HepG2 (cell line): ENCODE data around the gene COQ8A. TPM values are rescaled to one million over a fixed set of nuclear protein-coding genes. Genes with fewer than 3 reads are reported as not detected.

Source experiments
- ATAC-seq: fragments of 200-7000 bp; cut with Tn5 transposase; 3 replicates; pipeline ENCODE4 v1.9.1; 2020; ENCODE audit warnings: mild to moderate bottlenecking, moderate library complexity
- BruUV-seq: library from RNA; stranded (reverse); fragments of 400-500 nt; replicated peaks from 2 replicates; lab custom pipeline; 2021; lab: Mats Ljungman, UMichigan
- CTCF ChIA-PET: fragments of 300-600 bp; formaldehyde crosslinking; extraction: SDS; loops from one replicate; lab custom pipeline; 2021; ENCODE audit warnings: low total read pairs, inconsistent platforms, low intra/inter-chr PET ratio; lab: Yijun Ruan, JAX
- POLR2A ChIA-PET: fragments of 350-600 bp; sonication (Branson Sonifier 250); formaldehyde crosslinking; loops from one replicate; lab custom pipeline; 2020; ENCODE audit warnings: antibody characterized with exemption, inconsistent platforms; lab: Yijun Ruan, JAX
- DNase-seq: peaks from one replicate; pipeline ENCODE4 v3.0.0-alpha.2; 2015; ENCODE audit warnings: low spot score
- FAIRE-seq: peaks from 3 replicates; lab custom pipeline; 2011; peaks lifted over from hg19 to GRCh38; lab: Jason Lieb, UNC
- H2AFZ ChIP-seq: one replicate; pipeline ENCODE4 v1.6.1; 2011; ENCODE audit warnings: low read length, inconsistent platforms
- H3K27ac ChIP-seq: fragments of 300-600 bp; 3 replicates; pipeline ENCODE4 v1.8.0; 2011; ENCODE audit warnings: mixed run types, mild to moderate bottlenecking, mixed read lengths, low read length, inconsistent platforms; ENCODE audit not compliant: insufficient read depth; ENCODE audit errors: extremely low read length
- H3K27me3 ChIP-seq, 2 experiments: fragments of 200-600 bp in 1 of 2; 2 replicates in 1 of 2; 3 replicates in 1 of 2; pipeline versions ENCODE4 v1.6.0 to v1.8.0; 2011; ENCODE audit warnings: low read length in 2 of 2, mild to moderate bottlenecking in 2 of 2, moderate library complexity in 2 of 2, inconsistent platforms in 1 of 2; ENCODE audit not compliant: insufficient read depth in 2 of 2, control insufficient read depth in 1 of 2
- H3K36me3 ChIP-seq, 2 experiments: fragments of 200-600 bp in 1 of 2; replicated peaks in 1 of 2; 2 replicates in 1 of 2; 3 replicates in 1 of 2; pipeline versions ENCODE4 v1.5.1 to v1.8.0; 2011; ENCODE audit warnings: low read length in 2 of 2, inconsistent platforms in 1 of 2; ENCODE audit not compliant: insufficient read depth in 2 of 2, control insufficient read depth in 1 of 2
- H3K4me1 ChIP-seq: 2 replicates; pipeline ENCODE4 v1.5.1; 2012; ENCODE audit warnings: low read length, inconsistent platforms; ENCODE audit not compliant: insufficient read depth
- H3K4me2 ChIP-seq: 2 replicates; pipeline ENCODE4 v1.6.0; 2011; ENCODE audit warnings: low read depth, low read length, inconsistent platforms
- H3K4me3 ChIP-seq, 3 experiments: fragments of 200-600 bp in 1 of 3; sonication (generic), shearing (Covaris generic) in 1 of 3; replicated peaks in 1 of 3; 2 replicates each; pipeline ENCODE4 v1.5.1; 2011 to 2016; ENCODE audit warnings: low read length in 3 of 3, inconsistent platforms in 2 of 3, low read depth in 2 of 3, mild to moderate bottlenecking in 2 of 3, control low read depth in 1 of 3, mixed read lengths in 1 of 3; ENCODE audit not compliant: insufficient read depth in 1 of 3
- H3K79me2 ChIP-seq: one replicate; pipeline ENCODE4 v1.6.1; 2011; ENCODE audit warnings: low read length, inconsistent platforms; ENCODE audit not compliant: insufficient read depth
- H3K9ac ChIP-seq: 2 replicates; pipeline ENCODE4 v1.6.0; 2011; ENCODE audit warnings: mild to moderate bottlenecking, low read depth, low read length, inconsistent platforms; ENCODE audit not compliant: insufficient read depth
- H3K9me3 ChIP-seq: 2 replicates; pipeline ENCODE4 v1.5.1; 2012; ENCODE audit warnings: mild to moderate bottlenecking, low read length
- H4K20me1 ChIP-seq: 2 replicates; pipeline ENCODE4 v1.6.0; 2011; ENCODE audit warnings: inconsistent platforms, mild to moderate bottlenecking, low read length, moderate library complexity; ENCODE audit not compliant: insufficient read depth
- AKNA ChIP-seq: sonication (generic); formaldehyde crosslinking; IDR thresholded peaks from 2 replicates; pipeline ENCODE4 v1.4.0; 2020; ENCODE audit warnings: missing genetic modification reagents, borderline replicate concordance
- BCL6 ChIP-seq: IDR thresholded peaks from 2 replicates; pipeline ENCODE4 v1.6.1; 2016; ENCODE audit warnings: missing genetic modification reagents, missing compliant biosample characterization
- CENPT ChIP-seq: sonication (generic); formaldehyde crosslinking; IDR thresholded peaks from 2 replicates; pipeline ENCODE4 v1.8.0; 2022; ENCODE audit warnings: low read depth, mild to moderate bottlenecking, moderate library complexity, missing genetic modification reagents
- EEA1 ChIP-seq: sonication (generic); formaldehyde crosslinking; IDR thresholded peaks from 2 replicates; pipeline ENCODE4 v1.5.1; 2020; ENCODE audit warnings: mild to moderate bottlenecking, missing genetic modification reagents, borderline replicate concordance
- GTF3A ChIP-seq: sonication (generic); formaldehyde crosslinking; conservative IDR thresholded peaks from 2 replicates; pipeline ENCODE4 v1.4.0; 2020; ENCODE audit warnings: mild to moderate bottlenecking, missing genetic modification reagents
- KDM2A ChIP-seq: sonication (generic); formaldehyde crosslinking; IDR thresholded peaks from 2 replicates; pipeline ENCODE4 v1.4.0; 2020; ENCODE audit warnings: low read depth, missing genetic modification reagents, borderline replicate concordance
- MAFG ChIP-seq: sonication (generic); formaldehyde crosslinking; IDR thresholded peaks from 2 replicates; pipeline ENCODE4 v1.5.1; 2020; ENCODE audit warnings: mild to moderate bottlenecking, missing genetic modification reagents
- RELA ChIP-seq: sonication (generic); formaldehyde crosslinking; IDR thresholded peaks from 2 replicates; pipeline ENCODE4 v1.4.0; 2020; ENCODE audit warnings: missing genetic modification reagents
- RFX3 ChIP-seq: IDR thresholded peaks from 2 replicates; pipeline ENCODE4 v1.6.1; 2016; ENCODE audit warnings: missing biosample characterization, missing genetic modification reagents
- RFXAP ChIP-seq: sonication (generic); formaldehyde crosslinking; IDR thresholded peaks from 2 replicates; pipeline ENCODE4 v1.4.0; 2020; ENCODE audit warnings: missing genetic modification reagents, borderline replicate concordance
- RORA ChIP-seq: sonication (generic); formaldehyde crosslinking; IDR thresholded peaks from 2 replicates; pipeline ENCODE4 v1.5.0; 2020; ENCODE audit warnings: mild to moderate bottlenecking, missing genetic modification reagents, moderate library complexity
- SALL1 ChIP-seq: sonication (generic); formaldehyde crosslinking; IDR thresholded peaks from 2 replicates; pipeline ENCODE4 v1.8.0; 2022; ENCODE audit warnings: mild to moderate bottlenecking, missing genetic modification reagents
- THYN1 ChIP-seq: sonication (generic); formaldehyde crosslinking; IDR thresholded peaks from 2 replicates; pipeline ENCODE4 v1.8.1; 2023; ENCODE audit warnings: low read depth, mild to moderate bottlenecking, moderate library complexity, missing genetic modification reagents, borderline replicate concordance
- ZFP37 ChIP-seq: sonication (generic); formaldehyde crosslinking; IDR thresholded peaks from 2 replicates; pipeline ENCODE4 v1.4.0; 2020; ENCODE audit warnings: missing genetic modification reagents, borderline replicate concordance
- ZNF367 ChIP-seq: sonication (generic); formaldehyde crosslinking; IDR thresholded peaks from 2 replicates; pipeline ENCODE4 v1.4.0; 2020; ENCODE audit warnings: missing genetic modification reagents, borderline replicate concordance
- ZNF44 ChIP-seq: sonication (generic); formaldehyde crosslinking; IDR thresholded peaks from 2 replicates; pipeline ENCODE4 v1.5.1; 2020; ENCODE audit warnings: mild to moderate bottlenecking, missing genetic modification reagents
- ZNF503 ChIP-seq: sonication (generic); formaldehyde crosslinking; IDR thresholded peaks from 2 replicates; pipeline ENCODE4 v1.4.0; 2020; ENCODE audit warnings: missing genetic modification reagents
- ZNF747 ChIP-seq: sonication (generic); formaldehyde crosslinking; IDR thresholded peaks from 2 replicates; pipeline ENCODE4 v1.8.1; 2023; ENCODE audit warnings: missing genetic modification reagents, mild to moderate bottlenecking, borderline replicate concordance
- WGBS: methylation state at CpG from one replicate; pipeline ENCODE4 v1.1.6; 2017; ENCODE audit warnings: low lambda C conversion rate; 5-methylcytosine and 5-hydroxymethylcytosine counted together
- in situ Hi-C: cut with HindIII; loops from 2 replicates; pipeline ENCODE4 v1.10.0; 2017; ENCODE audit warnings: low pct_unique_long_range_greater_than_20kb; ENCODE audit not compliant: extremely low pct_ligation_motif_present
- intact Hi-C: fragments of 100-400 bp; cut with micrococcal nuclease; formaldehyde crosslinking; loops from one replicate; pipeline ENCODE4 v1.10.0; 2022; ENCODE audit not compliant: unreplicated experiment
- polyA plus RNA-seq, 8 experiments: library from polyadenylated mRNA; depleted of rRNA in 3 of 8; stranded (reverse) in 7 of 8; unstranded in 1 of 8; fragments of >200 nt; fragmentation: Illumina TruSeq in 4 of 8; extraction: Trizol in 4 of 8; gene quantifications; 2 replicates each; pipeline versions ENCODE4 v1.2.1 to v1.2.3, GENCODE V29; 2011 to 2016; ENCODE audit warnings: low read depth in 4 of 8, missing spikeins in 1 of 8, mixed read lengths in 1 of 8; ENCODE audit not compliant: insufficient read depth in 1 of 8
- total RNA-seq, 5 experiments: library from RNA; depleted of rRNA; stranded (reverse); fragments of >200 nt; fragmentation: Illumina TruSeq; extraction: Trizol; gene quantifications; 2 replicates each; pipeline ENCODE4 v1.2.3, GENCODE V29; 2016; ENCODE audit warnings: low read depth in 1 of 5

The COQ8A gene
- total and polyA plus RNA-seq, 2 of the 13 experiments (the other 11 are each of a cell fraction or from before 2014, with no cell fraction given): 60.4 to 88.7 TPM

- Histone ChIP-seq H2AFZ (no peak overlapping the region), H3K27ac (peak overlapping the region; percentile 74), H3K4me1 (peaks cover 51% of the 10 kb centered on the region), H3K9me3 (no peaks in the 10 kb centered on the region), H3K9ac (peak overlapping the region; percentile 61), H3K4me2 (peak overlapping the region; percentile 64), H4K20me1 (no peaks in the 10 kb centered on the region), H3K79me2 (no peaks in the 10 kb centered on the region), H3K4me3 (peak overlapping the region; percentile 3 to 47 (median 18); a peak in 2 of 6 replicates), H3K36me3 (no peaks in the 10 kb centered on the region), H3K27me3 (no peaks in the 10 kb centered on the region)
- in situ Hi-C loops: no loop called here
- CTCF ChIA-PET: no interaction called here
- no peak for FAIRE-seq
- 73% methylated on average over 13 of the region's 18 CpGs for WGBS
- no peak for DNase-seq
- intact Hi-C loops: loop anchor here (5.0 kb wide), 1 partner anchor 47 kb away; no protein-coding TSS in a partner anchor
- TSS peak; percentile 72 for BruUV-seq
- POLR2A ChIA-PET: interaction anchor here (1.1 to 2.4 kb wide), 5 partner anchors 8 to 95 kb away, joined by 3 to 16 read pairs (median 6); partner anchors contain the start of gene COQ8A
- ATAC-seq: peak; percentile 45
- TF ChIP-seq RORA: no peak
- 0 out of 2 replicates have a peak, but pooled peaks have one; percentile 0 for TF ChIP-seq SALL1 (CRISPR knock-in tag)
- no peak for TF ChIP-seq RFX3 (CRISPR knock-in tag)
- no peak for TF ChIP-seq ZNF503 (CRISPR knock-in tag)
- peak; percentile 24; the same call in 1 of the 2 replicates for TF ChIP-seq ZNF747
- no peak for TF ChIP-seq ZNF44
- TF ChIP-seq RFXAP: no peak
- TF ChIP-seq AKNA (CRISPR knock-in tag): no peak
- no peak for TF ChIP-seq MAFG
- no peak for TF ChIP-seq ZNF367 (CRISPR knock-in tag)
- no peak for TF ChIP-seq BCL6
- no peak for TF ChIP-seq EEA1 (CRISPR knock-in tag)
- TF ChIP-seq RELA (CRISPR knock-in tag): no peak
- no peak for TF ChIP-seq GTF3A (CRISPR knock-in tag)
- TF ChIP-seq THYN1: no peak
- TF ChIP-seq KDM2A: no peak
- no peak for TF ChIP-seq ZFP37 (CRISPR knock-in tag)
- no peak for TF ChIP-seq CENPT
These were observed 54.7 kb downstream of the COQ8A start for GRCh38 chr1:226994586-226995364.
